ENCODE data around the gene ATP2B2. TPM values are rescaled to one million over a fixed set of nuclear protein-coding genes. Genes with fewer than 3 reads are reported as not detected.

ATP2B2 gene
- total and polyA plus RNA-seq, 12 donors: 0.37 to 3.0 (median 1.6) TPM

- DNase-seq: no peak
- TF ChIP-seq, protein P1, sequence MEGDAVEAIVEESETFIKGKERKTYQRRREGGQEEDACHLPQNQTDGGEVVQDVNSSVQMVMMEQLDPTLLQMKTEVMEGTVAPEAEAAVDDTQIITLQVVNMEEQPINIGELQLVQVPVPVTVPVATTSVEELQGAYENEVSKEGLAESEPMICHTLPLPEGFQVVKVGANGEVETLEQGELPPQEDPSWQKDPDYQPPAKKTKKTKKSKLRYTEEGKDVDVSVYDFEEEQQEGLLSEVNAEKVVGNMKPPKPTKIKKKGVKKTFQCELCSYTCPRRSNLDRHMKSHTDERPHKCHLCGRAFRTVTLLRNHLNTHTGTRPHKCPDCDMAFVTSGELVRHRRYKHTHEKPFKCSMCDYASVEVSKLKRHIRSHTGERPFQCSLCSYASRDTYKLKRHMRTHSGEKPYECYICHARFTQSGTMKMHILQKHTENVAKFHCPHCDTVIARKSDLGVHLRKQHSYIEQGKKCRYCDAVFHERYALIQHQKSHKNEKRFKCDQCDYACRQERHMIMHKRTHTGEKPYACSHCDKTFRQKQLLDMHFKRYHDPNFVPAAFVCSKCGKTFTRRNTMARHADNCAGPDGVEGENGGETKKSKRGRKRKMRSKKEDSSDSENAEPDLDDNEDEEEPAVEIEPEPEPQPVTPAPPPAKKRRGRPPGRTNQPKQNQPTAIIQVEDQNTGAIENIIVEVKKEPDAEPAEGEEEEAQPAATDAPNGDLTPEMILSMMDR (IDR thresholded peaks at IDR 0.05): no peak
- no peak for TF ChIP-seq POLR2A (IDR thresholded peaks at IDR 0.05)
- H3K36me3 ChIP-seq (replicated peaks in 1 of 2): no peaks in the 10 kb centered on the region
- no peak overlapping the region for H3K27ac ChIP-seq
- WGBS, 4 donors: 85 to 88% (median 87%) methylated on average over 8 to 13 of the region's 13 CpGs
- no peaks in the 10 kb centered on the region for H3K4me1 ChIP-seq (replicated peaks in 1 of 2)
- H3K9me3 ChIP-seq (replicated peaks in 1 of 3): no peaks in the 10 kb centered on the region
- H3K27me3 ChIP-seq: no peaks in the 10 kb centered on the region
- intact Hi-C loops (cut with DNase I): loop anchor here in 1 of 2 donors (5.0 kb wide), 1 partner anchor 389 kb away; no protein-coding TSS in a partner anchor
- H3K4me3 ChIP-seq: no peak overlapping the region
Observed at GRCh38 chr3:10347648-10348403, 157.6 kb downstream of the ATP2B2 start.

GRCh38 chr3:10345911-10346310 lies 159.5 kb downstream of the ATP2B2 start:
- Histone ChIP-seq H3K4me3 (no peak overlapping the region), H3K36me3 (replicated peaks in 1 of 2) (no peaks in the 10 kb centered on the region), H3K9me3 (replicated peaks in 1 of 3) (no peaks in the 10 kb centered on the region), H3K27me3 (no peaks in the 10 kb centered on the region), H3K4me1 (replicated peaks in 1 of 2) (no peaks in the 10 kb centered on the region), H3K27ac (no peak overlapping the region)
- intact Hi-C loops (cut with DNase I): loop anchor here in 1 of 2 donors (5.0 kb wide), 1 partner anchor 391 kb away; no protein-coding TSS in a partner anchor
- TF ChIP-seq, protein P1 (IDR thresholded peaks at IDR 0.05): no peak
- no peak for TF ChIP-seq POLR2A (IDR thresholded peaks at IDR 0.05)
- no peak for DNase-seq
- WGBS, 4 donors: 82 to 90% (median 87%) methylated on average over 6 to 15 of the region's 15 CpGs

GRCh38 chr3:10344944-10345575 lies 160.3 kb downstream of the ATP2B2 start:
- intact Hi-C loops (cut with DNase I): loop anchor here in 1 of 2 donors (5.0 kb wide), 1 partner anchor 392 kb away; no protein-coding TSS in a partner anchor
- no peak overlapping the region for H3K4me3 ChIP-seq
- H3K36me3 ChIP-seq (replicated peaks in 1 of 2): no peaks in the 10 kb centered on the region
- no peak for DNase-seq
- 63 to 74% (median 72%) methylated on average over 7 to 19 of the region's 19 CpGs for WGBS, 4 donors
- H3K27me3 ChIP-seq: no peaks in the 10 kb centered on the region
- H3K9me3 ChIP-seq (replicated peaks in 1 of 3): no peaks in the 10 kb centered on the region
- H3K4me1 ChIP-seq (replicated peaks in 1 of 2): no peaks in the 10 kb centered on the region
- no peak overlapping the region for H3K27ac ChIP-seq
- TF ChIP-seq, protein P1 (IDR thresholded peaks at IDR 0.05): no peak
- no peak for TF ChIP-seq POLR2A (IDR thresholded peaks at IDR 0.05)

DNA sequence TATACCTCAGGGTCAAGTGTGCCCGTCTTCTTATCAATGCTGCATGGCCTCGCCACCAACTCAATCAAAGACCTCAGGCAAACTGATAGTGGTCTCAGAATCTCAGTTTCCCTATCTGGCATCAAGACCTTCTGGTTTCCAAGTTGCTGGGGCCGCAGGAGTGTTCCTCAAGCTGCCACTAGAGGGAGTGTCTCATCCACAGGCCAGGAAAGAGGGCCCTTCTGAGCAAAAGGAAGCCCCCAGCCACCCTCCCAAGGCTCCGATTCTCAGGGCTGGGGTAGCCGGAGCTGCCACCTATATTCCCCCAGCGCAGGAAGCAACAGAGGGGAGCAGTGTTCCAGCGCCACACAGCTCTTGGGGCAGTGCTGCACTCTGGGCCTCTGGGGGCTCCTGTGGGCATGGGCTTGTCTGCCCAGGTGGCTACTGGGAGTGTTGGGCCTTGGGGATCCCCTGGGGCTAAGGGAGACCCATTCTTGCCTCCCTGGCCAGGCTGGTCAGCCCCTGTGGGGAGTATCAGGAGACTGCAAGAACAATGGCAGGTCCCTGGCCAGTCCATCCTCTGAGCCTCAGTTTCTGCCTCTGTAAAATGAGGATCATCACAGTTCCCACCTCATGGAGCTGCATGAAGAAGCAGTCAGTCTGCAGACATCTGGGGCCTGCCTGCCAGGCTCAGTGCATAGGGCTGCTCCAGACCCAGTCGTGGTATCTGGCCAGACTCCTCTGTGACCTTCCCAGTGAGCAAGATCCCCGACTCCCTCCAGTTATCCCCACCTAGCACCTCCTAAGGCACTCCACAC lies 161.0 kb downstream of the ATP2B2 start:
- Histone ChIP-seq H3K27ac (no peak overlapping the region), H3K4me3 (no peak overlapping the region), H3K4me1 (replicated peaks in 1 of 2) (no peaks in the 10 kb centered on the region), H3K36me3 (replicated peaks in 1 of 2) (no peaks in the 10 kb centered on the region), H3K9me3 (replicated peaks in 1 of 3) (no peaks in the 10 kb centered on the region), H3K27me3 (no peaks in the 10 kb centered on the region)
- intact Hi-C loops (cut with DNase I): no loop called here
- WGBS, 4 donors: 26 to 42% (median 35%) methylated on average over 4 to 9 of the region's 9 CpGs
- peak; percentile 25 to 65 (median 39) for DNase-seq
- TF ChIP-seq POLR2A (IDR thresholded peaks at IDR 0.05): no peak
- TF ChIP-seq, protein P1 (IDR thresholded peaks at IDR 0.05): peak; percentile 71 to 84 (median 77)
